ENCODE results near the gene OOSP3. TPM values are rescaled to one million over a fixed set of nuclear protein-coding genes. Genes with fewer than 3 reads are reported as not detected.

OOSP3 gene
- total RNA-seq, 1 experiment from 2014 or later: not detected

Other genes starting within 250 kb of the OOSP3 start
- 27.6 to 30.5 TPM (median 29.9 TPM) in 3 replicates for gene PATL1, start 209.7 kb upstream of the OOSP3 start, total RNA-seq (2021)
- gene OR10V1, start 164.9 kb upstream of the OOSP3 start, total RNA-seq (2021): not detected in 3 replicates
- 52.7 to 55.6 TPM (median 53.7 TPM) in 3 replicates for gene STX3, start 123.4 kb upstream of the OOSP3 start, total RNA-seq (2021)
- 78.9 to 85.6 TPM (median 83.9 TPM) in 3 replicates for gene MRPL16, start 68.0 kb upstream of the OOSP3 start, total RNA-seq (2021)
- gene CBLIF, start 33.3 kb upstream of the OOSP3 start, total RNA-seq (2021): not detected in 3 replicates
- gene TCN1, start 12.3 kb upstream of the OOSP3 start, total RNA-seq (2021): not detected in 3 replicates
- not detected in 3 replicates for gene OOSP1, start 59.6 kb downstream of the OOSP3 start, total RNA-seq (2021)
- gene OOSP4A, start 85.3 kb downstream of the OOSP3 start, total RNA-seq (2021): not detected in 3 replicates
- gene OOSP4B, start 138.4 kb downstream of the OOSP3 start, total RNA-seq (2021): not detected in 3 replicates
- gene OOSP2, start 161.6 kb downstream of the OOSP3 start, total RNA-seq (2021): not detected in 3 replicates
- not detected in 3 replicates for gene MS4A3, start 177.9 kb downstream of the OOSP3 start, total RNA-seq (2021)
- gene MS4A2, start 209.9 kb downstream of the OOSP3 start, total RNA-seq (2021): not detected in 3 replicates